ENCODE data around the gene CHST11. TPM values are rescaled to one million over a fixed set of nuclear protein-coding genes. Genes with fewer than 3 reads are reported as not detected.

CHST11 gene
- total and polyA plus RNA-seq, 9 of the 15 experiments (the other 6 are each of a cell fraction or from before 2014, with no cell fraction given): 2.3 to 38.7 (median 15.0) TPM

DNA sequence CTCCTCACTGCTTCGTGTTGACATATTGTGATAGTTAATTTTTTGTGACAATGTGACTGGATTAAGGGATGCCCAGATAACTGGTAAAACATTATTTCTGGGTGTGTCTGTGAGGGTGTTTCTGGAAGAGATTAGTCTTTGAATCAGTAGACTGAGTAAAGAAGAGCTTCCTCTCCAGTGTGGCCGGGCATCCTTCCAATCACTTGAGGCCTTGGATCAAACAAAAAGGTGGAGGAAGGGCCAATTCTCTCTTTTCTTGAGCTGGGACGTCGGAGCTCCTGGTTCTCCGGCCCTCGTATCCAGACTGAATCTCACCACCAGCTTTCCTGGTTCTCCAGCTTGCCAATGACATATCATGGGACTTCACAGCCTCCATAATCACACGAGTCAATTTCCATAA is 240.4 kb downstream of the CHST11 start:
- CTCF ChIA-PET (ENCODE audit: low intra/inter-chr PET ratio): no interaction called here
- in situ Hi-C loops (cut with MboI): no loop called here

More for the DNA sequence above, 240.4 kb downstream of the CHST11 start:
- 64% methylated on average over 7 of the region's 7 CpGs for WGBS (ENCODE audit: insufficient coverage, low coverage, missing lambda C conversion rate)
- Histone ChIP-seq H3K9me1 (ENCODE audit: control insufficient read depth, insufficient read depth, low read length) (peaks cover 7% of the 10 kb centered on the region), H3K27me3 (ENCODE audit: control insufficient read depth in 2 of 2, insufficient read depth in 2 of 2, low read length in 2 of 2) (no peaks in the 10 kb centered on the region), H4K20me1 (replicated peaks; ENCODE audit: control insufficient read depth, insufficient read depth, low read length) (peaks cover 4% of the 10 kb centered on the region), H3K27ac (ENCODE audit: extremely low read depth, low read depth, low read length) (no peak overlapping the region), H3K4me2 (ENCODE audit: insufficient read depth, low read length) (no peak overlapping the region), H3K36me3 (ENCODE audit: control insufficient read depth, insufficient read depth, low read length) (0 out of 3 replicates have a peak, but pooled peaks cover 1% of the 10 kb centered on the region), H3K4me3 (no peak overlapping the region), H2AFZ (ENCODE audit: low read depth, low read length) (no peak overlapping the region), H3K9me3 (replicated peaks; ENCODE audit: control insufficient read depth, insufficient read depth, low read depth, low read length) (no peaks in the 10 kb centered on the region), H3K9ac (ENCODE audit: insufficient read depth in 1 of 2, low read depth in 2 of 2, low read length in 2 of 2) (no peak overlapping the region), H3K79me2 (ENCODE audit: control insufficient read depth, insufficient read depth, low read length) (no peaks in the 10 kb centered on the region), H3K4me1 (replicated peaks in 1 of 2; ENCODE audit: control insufficient read depth in 2 of 2, insufficient read depth in 2 of 2, low read length in 2 of 2) (no peaks in the 10 kb centered on the region)
- no peak for TF ChIP-seq DMBX1 (CRISPR knock-in tag; IDR thresholded peaks at IDR 0.05; ENCODE audit: borderline replicate concordance)
- no peak for TF ChIP-seq SMARCB1 (IDR thresholded peaks at IDR 0.05; ENCODE audit: insufficient read length, low read depth)
- TF ChIP-seq KLF1 (tag; IDR thresholded peaks at IDR 0.05): no peak
- TF ChIP-seq TARDBP (IDR thresholded peaks at IDR 0.05): no peak
- TF ChIP-seq PML (IDR thresholded peaks at IDR 0.05; ENCODE audit: low read length): no peak
- no peak for TF ChIP-seq NR0B1 (IDR thresholded peaks at IDR 0.05; ENCODE audit: partially characterized antibody)
- TF ChIP-seq KHSRP (IDR thresholded peaks at IDR 0.05): no peak
- intact Hi-C loops (cut with micrococcal nuclease): no loop called here
- no peak for ATAC-seq
- no peak for FAIRE-seq
- POLR2A ChIA-PET: interaction anchor here (0.6 to 1.2 kb wide), 3 partner anchors 13 to 364 kb away, joined by 3 to 4 read pairs (median 3); no protein-coding TSS in a partner anchor
- BruUV-seq (replicated peaks): no TSS peak
- no peak for DNase-seq (ENCODE audit: extremely low read depth in 1 of 4, low spot score in 3 of 4)
